Stimulated activated CD4-positive, alpha-beta T cell treated with anti-CD3 and anti-CD28 coated beads, Interleukin-12 subunit alpha, Interleukin-12 subunit beta, amount 100 ng/mL, for 4 hours (primary cell): ENCODE measurements around the gene TCF12.
"Not testable (repeated sequence)": the region's sequence is repeated elsewhere in the genome, so short reads cannot be mapped to it uniquely, and the experiment has no call there.

Experiments
- DNase-seq: peaks from one replicate; pipeline ENCODE4 v3.0.0-alpha.2; 2020

Gene TCF12

GRCh38 chr15:57097919-57098543, 179.6 kb downstream of the TCF12 start:
- DNase-seq: not testable (repeated sequence)

GRCh38 chr15:57098896-57099295, 180.5 kb downstream of the TCF12 start:
- DNase-seq: no peak

- DNase-seq: no peak
Observed at GRCh38 chr15:57100136-57100539, 181.7 kb downstream of the TCF12 start.

GRCh38 chr15:57102858-57103257, 184.4 kb downstream of the TCF12 start:
- no peak for DNase-seq

- no peak for DNase-seq
Observed at GRCh38 chr15:57108296-57108695, 189.9 kb downstream of the TCF12 start.

- DNase-seq: no peak
Observed at GRCh38 chr15:57109005-57109404, 190.6 kb downstream of the TCF12 start.

- no peak for DNase-seq
Observed at GRCh38 chr15:57111002-57111401, 192.6 kb downstream of the TCF12 start.

GRCh38 chr15:57112178-57112577, 193.7 kb downstream of the TCF12 start:
- no peak for DNase-seq

- DNase-seq: no peak
Observed at GRCh38 chr15:57114070-57114469, 195.6 kb downstream of the TCF12 start.

- no peak for DNase-seq
Observed at GRCh38 chr15:57118013-57118799, 199.8 kb downstream of the TCF12 start.

- no peak for DNase-seq
Observed at GRCh38 chr15:57122080-57122840, 203.8 kb downstream of the TCF12 start.

- DNase-seq: no peak
Observed at GRCh38 chr15:57124036-57124435, 205.6 kb downstream of the TCF12 start.

GRCh38 chr15:57129064-57129463, 210.6 kb downstream of the TCF12 start:
- no peak for DNase-seq

GRCh38 chr15:57130956-57131355, 212.5 kb downstream of the TCF12 start:
- DNase-seq: no peak

GRCh38 chr15:57133127-57133968, 214.9 kb downstream of the TCF12 start:
- DNase-seq: no peak

- DNase-seq: no peak
Observed at GRCh38 chr15:57134071-57134605, 215.7 kb downstream of the TCF12 start.

GRCh38 chr15:57134851-57135250, 216.4 kb downstream of the TCF12 start:
- DNase-seq: no peak

- DNase-seq: no peak
Observed at GRCh38 chr15:57135800-57136199, 217.4 kb downstream of the TCF12 start.

GRCh38 chr15:57138349-57138788, 219.9 kb downstream of the TCF12 start:
- no peak for DNase-seq

- DNase-seq: no peak
Observed at GRCh38 chr15:57143511-57144078, 225.2 kb downstream of the TCF12 start.

- DNase-seq: no peak
Observed at GRCh38 chr15:57144448-57144847, 226.0 kb downstream of the TCF12 start.
